ENCODE data around the gene CPNE6.
A peak's percentile ranks its signal among the peaks of the same experiment; 100 is the strongest.

Gene CPNE6

GRCh38 chr14:24069411-24069735 is 2.0 kb upstream of the CPNE6 start:
- DNase-seq (ENCODE audit: low spot score), result no peak

GRCh38 chr14:24070285-24071143 is 848 bp upstream of the CPNE6 start:
- peak; percentile 63 for DNase-seq (ENCODE audit: low spot score)

DNA sequence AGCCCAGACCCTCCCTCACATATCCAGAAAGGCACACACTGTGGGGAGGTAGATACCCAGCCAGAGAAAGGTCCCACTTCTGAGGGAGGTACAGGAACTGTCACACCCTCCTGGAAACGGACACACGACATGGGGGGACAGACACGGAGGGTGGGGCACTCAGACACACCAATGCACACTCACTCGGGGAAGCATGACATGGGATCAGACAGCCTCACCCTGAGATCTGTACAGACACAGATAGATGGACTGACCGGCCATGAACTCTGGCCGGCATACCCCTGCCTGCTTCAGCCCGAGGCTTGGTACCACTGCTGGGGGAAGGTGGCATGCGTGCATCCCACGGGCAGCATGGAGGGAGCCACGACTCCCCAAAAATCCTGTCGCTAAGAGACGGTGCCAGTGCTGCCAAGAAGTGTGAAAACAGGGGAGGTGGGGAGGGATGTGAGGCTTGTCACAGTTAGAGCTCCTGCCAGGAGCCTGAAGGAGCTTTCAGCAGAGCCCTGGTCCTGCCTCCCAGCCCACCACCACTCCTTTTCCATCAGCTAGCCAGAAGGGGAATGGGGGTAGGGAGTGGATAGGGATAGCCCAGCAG is 571 bp downstream of the CPNE6 start:
- no peak for DNase-seq (ENCODE audit: low spot score)

GRCh38 chr14:24072436-24072835 is 1.1 kb downstream of the CPNE6 start:
- DNase-seq (ENCODE audit: low spot score), result no peak

- DNase-seq (ENCODE audit: low spot score), result no peak
Observed at GRCh38 chr14:24072881-24073877, 1.8 kb downstream of the CPNE6 start.

DNA sequence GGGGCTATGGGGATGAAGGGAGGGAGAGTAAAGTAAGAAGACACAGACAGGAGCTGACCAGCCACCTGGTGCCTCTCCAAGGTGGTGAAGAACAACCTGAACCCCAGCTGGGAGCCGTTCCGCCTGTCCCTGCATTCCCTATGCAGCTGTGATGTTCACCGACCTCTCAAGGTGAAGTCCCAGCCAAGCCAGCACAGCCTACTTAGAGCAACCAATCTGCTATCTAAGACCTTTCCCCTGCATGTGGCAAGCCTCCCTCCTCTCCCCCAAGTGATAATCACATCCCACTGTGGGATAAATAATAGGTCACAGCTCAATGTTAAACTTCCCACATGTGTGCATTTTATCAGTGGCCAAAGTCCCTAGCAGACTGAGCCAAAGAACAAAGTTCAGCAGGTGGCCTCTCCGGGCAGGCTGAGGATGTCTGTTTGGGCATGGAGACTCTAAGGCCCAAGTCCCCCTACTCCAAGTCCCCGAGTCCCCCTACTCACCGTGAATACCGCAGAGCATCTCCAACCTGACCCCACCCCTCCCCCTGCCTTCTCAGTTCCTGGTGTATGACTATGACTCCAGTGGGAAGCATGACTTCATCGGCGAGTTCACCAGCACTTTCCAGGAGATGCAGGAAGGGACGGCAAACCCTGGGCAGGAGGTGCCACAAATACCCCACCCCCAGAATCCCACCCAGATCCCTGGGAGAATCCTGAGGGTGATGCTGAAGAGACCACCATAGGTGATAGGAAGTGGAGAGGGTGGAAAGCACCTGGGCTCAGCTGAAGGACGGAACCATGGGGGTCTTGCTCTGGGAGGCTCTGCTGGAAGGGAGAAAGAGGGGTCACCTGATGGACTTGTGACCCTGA is 3.5 kb downstream of the CPNE6 start:
- no peak for DNase-seq (ENCODE audit: low spot score)

DNA sequence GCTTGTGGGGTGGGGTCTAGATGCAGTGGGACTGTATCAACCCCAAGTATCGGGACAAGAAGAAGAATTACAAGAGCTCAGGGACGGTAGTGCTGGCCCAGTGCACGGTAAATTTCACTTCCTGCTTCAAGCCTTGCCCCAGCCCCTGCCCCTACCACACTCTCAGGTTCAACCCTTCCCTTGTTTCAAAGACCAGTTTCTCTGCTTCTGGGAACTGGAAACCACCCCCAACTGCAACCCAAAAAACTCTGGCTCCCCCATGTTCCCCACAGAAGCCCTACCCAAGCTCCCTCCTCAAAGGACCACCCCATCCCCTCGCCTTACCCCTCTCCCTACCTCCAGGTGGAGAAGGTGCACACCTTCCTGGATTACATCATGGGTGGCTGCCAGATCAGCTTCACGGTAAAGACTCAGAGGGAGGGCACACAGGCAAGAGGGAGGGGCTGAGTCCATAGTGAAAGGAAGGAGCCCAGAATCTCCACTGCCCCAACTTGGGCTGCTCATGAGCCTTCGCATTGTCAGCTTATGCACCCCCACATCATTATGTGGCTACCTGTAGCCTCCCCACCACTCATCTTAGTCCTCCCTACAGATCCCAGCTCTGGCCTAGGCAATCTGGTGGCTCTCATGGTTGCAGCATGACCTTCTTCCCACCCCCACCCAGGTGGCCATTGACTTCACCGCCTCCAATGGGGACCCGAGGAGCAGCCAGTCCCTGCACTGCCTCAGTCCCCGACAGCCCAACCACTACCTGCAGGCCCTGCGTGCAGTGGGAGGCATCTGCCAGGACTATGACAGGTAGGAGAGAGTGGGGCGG is 4.3 kb downstream of the CPNE6 start:
- no peak for DNase-seq (ENCODE audit: low spot score)

GRCh38 chr14:24076302-24076601 is 4.9 kb downstream of the CPNE6 start:
- no peak for DNase-seq (ENCODE audit: low spot score)

- no peak for DNase-seq (ENCODE audit: low spot score)
Observed at GRCh38 chr14:24077086-24077485, 5.7 kb downstream of the CPNE6 start.

DNA sequence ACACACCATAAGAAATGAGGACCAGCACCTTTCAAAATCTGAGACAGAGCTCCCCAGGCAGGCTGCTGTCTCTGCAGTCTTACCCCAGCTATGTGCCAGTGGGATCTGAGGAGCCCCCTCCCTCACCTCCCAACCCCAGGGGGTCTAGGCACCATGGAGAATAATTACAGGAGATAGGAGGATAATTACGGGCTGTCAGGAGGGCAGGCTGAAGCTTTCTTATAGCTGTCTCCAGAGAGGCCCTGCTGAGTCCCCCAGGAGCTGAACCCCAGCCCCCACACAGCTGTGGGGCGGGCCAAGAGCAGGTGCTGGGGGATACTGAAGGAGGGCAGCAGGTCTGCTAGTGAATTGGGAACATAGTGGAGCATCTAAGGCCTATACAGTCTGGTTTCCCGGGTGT is 6.8 kb downstream of the CPNE6 start:
- DNase-seq (ENCODE audit: low spot score), result peak; percentile 72

DNA sequence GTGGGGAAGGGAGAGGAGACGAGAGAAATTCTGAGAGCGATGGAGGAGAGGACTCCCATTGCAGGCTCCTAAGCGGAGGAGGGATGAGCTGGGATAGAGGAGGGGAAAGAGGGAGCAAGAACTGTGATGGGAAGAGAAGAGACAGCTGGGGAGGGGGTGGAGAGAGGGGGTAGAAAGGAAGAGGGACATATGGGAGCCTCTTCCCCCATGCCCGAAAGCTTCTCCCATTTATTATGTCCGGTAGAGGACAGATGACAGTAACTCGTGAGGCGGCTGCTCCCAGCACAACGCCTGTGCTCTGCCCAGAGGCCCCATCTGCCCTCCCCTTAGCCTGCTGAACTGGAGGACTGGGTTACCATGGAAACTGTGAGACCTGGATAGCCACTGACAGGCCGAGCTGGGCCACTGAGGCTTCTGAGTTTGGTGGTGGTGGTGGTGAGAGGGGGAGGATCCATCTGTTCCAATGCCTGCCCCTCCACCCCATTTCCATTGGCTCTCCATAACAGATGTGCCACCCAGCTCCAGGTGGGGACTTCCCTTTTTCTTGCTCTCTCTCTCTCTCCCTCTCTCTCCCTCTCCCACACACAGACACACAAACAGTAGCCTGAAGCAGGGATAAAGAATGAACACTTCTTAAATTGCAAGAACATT is 8.3 kb downstream of the CPNE6 start:
- peak; percentile 83 for DNase-seq (ENCODE audit: low spot score)

DNA sequence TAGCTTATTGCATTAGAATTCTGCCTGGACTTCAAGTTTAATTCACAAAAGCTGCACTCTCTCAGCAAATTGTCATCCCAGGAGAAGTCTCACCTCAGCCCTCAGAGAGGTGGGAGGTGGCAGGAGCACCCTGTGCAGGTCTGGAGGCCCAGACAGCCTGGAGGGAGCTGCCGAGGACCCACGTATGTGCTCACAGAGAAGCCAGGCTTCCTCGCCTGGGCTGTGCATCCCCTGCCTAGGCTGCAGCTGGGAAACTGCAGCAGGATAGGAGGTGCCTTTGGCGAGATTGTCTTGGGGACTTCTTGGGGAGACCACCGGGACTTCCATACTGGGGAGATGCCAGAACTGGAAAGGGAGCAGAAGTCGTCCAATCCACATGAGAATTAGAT is 8.8 kb downstream of the CPNE6 start:
- no peak for DNase-seq (ENCODE audit: low spot score)

- DNase-seq (ENCODE audit: low spot score), result peak; percentile 86
Observed at GRCh38 chr14:24080888-24081738, 9.8 kb downstream of the CPNE6 start.

- no peak for DNase-seq (ENCODE audit: low spot score)
Observed at GRCh38 chr14:24081739-24082211, 10.4 kb downstream of the CPNE6 start.

DNA sequence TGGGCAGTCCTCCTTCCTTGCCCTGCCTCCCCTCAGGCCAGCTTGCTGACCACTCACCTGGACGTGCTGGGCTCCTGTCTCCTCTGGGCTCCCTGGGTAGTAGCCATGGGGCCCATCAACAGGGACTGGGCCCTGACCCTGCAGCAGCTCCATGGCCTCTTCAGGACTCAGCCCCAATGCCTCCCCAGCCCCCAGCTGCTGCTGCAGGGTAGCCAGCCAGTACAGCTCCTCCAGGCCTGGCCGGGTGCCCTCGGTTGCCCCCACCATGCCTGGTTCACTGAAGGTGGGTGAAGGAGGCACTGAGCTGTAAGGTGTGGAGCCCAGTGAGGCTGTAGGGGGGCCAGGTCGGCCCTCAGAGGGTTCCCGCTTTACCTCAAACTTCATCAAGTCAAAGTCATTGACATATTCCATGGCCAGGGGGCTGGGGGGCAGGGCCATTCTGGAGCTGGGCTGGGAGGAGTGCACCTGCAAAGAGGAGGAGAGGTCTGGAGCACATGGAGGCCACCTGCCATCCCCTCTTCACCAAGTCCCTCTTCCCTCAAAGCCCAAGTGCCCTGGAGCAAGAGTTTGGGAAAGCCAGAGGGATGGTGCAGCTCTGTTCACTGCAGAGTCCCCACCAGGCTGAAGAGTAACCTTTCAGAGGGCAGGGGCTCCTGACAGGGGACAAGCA is 11.2 kb downstream of the CPNE6 start:
- no peak for DNase-seq (ENCODE audit: low spot score)

DNA sequence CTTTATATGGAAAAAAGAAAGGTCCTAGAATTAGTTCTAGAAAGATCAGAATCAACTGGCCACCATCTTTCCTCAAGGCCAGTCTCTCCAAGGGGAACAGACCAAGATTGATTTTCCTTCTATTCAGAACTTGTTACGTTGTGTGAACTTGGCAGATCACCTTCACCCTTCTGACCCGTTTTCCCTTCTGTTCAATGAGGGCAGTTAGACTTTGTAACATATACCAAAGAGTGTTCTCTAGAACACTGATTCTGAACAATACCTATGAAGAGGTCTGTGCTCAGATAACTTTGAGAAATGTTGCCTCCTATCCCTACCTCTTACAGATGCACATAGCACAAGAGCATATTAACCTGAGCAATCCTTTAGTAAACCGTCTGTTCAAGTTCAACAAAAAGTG is 12.1 kb downstream of the CPNE6 start:
- no peak for DNase-seq (ENCODE audit: low spot score)

DNA sequence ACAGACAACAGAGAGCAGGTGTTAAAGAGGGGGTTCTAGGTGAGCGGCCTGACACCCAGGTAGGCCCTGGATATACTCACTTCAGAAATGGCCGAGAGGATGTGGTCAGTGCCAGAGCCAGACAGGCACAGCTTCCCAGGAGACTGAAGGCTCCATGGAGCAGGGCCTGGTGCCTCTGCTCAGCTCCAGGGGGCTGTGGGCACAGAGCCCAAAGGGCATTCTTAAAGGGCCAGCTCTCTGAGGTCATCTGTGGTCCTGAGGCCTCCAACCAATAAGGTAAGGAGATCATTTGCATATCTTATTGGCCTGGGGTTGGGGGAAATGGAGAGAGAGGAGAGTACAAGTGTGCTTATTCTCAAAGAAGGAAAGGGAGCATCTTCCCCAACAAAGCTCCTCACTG is 13.1 kb downstream of the CPNE6 start:
- no peak for DNase-seq (ENCODE audit: low spot score)

DNA sequence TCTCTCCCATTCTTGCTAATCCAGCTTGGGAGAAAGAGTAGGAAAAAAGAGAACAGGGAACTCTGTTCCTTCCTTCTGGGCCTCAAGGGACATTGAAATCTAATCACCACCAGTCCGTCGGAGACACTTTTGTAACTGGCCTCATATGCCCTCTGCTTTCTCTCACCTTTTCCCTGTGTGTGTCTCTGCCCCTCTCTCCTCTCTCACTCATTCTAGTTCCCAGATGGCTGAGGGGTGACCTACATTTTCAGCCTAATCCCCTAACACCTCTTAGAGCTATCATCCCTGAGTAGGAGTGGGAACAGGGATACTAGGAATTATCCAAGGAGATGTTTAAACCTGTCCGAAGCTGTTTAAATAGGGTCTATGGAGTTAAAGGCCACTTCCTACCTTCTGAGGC is 13.9 kb downstream of the CPNE6 start:
- peak; percentile 51 for DNase-seq (ENCODE audit: low spot score)

Measured in D341Med (cell line).